ENCODE results near the gene SHISA6. TPM values are rescaled to one million over a fixed set of nuclear protein-coding genes. Genes with fewer than 3 reads are reported as not detected.

The SHISA6 gene
- total RNA-seq, 1 donor from 2014 or later, result not detected

DNA sequence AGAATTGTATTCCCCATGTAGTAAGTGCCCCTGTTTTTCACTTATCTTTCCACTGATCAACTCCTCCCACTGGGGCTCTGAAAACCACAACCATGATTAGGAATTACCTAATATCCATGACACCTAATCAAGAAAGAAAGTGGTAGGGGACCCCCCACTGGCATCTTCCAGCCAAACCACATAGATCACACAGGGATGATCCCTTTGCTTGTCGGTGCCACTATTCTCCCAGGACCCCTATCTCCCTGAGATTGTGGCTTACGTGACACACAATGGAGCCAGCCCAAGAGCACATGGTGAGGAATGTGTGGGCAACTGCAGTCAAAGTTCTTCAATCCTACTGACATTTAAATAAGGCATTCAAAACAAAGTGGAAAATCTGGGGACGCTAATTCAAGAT, 339.7 kb downstream of the SHISA6 start:
- Mint-ChIP-seq H3K27me3 (ENCODE audit: low read depth, unreplicated experiment) (no peaks in the 10 kb centered on the region), H3K9me3 (ENCODE audit: unreplicated experiment) (peaks cover 17% of the 10 kb centered on the region), H3K36me3 (ENCODE audit: low read depth, unreplicated experiment) (no peaks in the 10 kb centered on the region), H3K27ac (ENCODE audit: unreplicated experiment) (no peak overlapping the region), H3K4me3 (ENCODE audit: unreplicated experiment) (no peak overlapping the region), H3K4me1 (ENCODE audit: low read depth, unreplicated experiment) (no peaks in the 10 kb centered on the region)
- H3K36me3 ChIP-seq (ENCODE audit: insufficient read depth, low read length), result no peaks in the 10 kb centered on the region
- DNase-seq (ENCODE audit: low read depth) (no peak), FAIRE-seq (no peak)
- TF ChIP-seq EZH2 (IDR thresholded peaks at IDR 0.05; ENCODE audit: insufficient read depth, low read length) (no peak), CTCF (IDR thresholded peaks at IDR 0.05; ENCODE audit: insufficient read depth, low read depth, low read length) (no peak)
- H3K4me1 ChIP-seq (ENCODE audit: insufficient read depth, low read length), result no peaks in the 10 kb centered on the region
- H3K27me3 ChIP-seq (ENCODE audit: insufficient read depth, low read length), result no peaks in the 10 kb centered on the region
- no peaks in the 10 kb centered on the region for H4K20me1 ChIP-seq (ENCODE audit: insufficient read depth, low read length)
- no peak overlapping the region for H3K4me3 ChIP-seq (ENCODE audit: insufficient read depth, low read depth, low read length)
- no peak overlapping the region for H2AFZ ChIP-seq (ENCODE audit: low read depth, low read length)
- H3K9ac ChIP-seq (ENCODE audit: low read length), result no peak overlapping the region
- no peak overlapping the region for H3K4me2 ChIP-seq (ENCODE audit: low read length)
- H3K27ac ChIP-seq (ENCODE audit: low read depth, low read length), result no peak overlapping the region
- H3K79me2 ChIP-seq (ENCODE audit: insufficient read depth, low read length), result no peaks in the 10 kb centered on the region
- H3K9me3 ChIP-seq (ENCODE audit: insufficient read depth, low read depth, low read length), result peaks cover under 1% of the 10 kb centered on the region

- H3K9ac ChIP-seq (ENCODE audit: low read length), result no peak overlapping the region
- no peak overlapping the region for H3K4me3 ChIP-seq (ENCODE audit: insufficient read depth, low read depth, low read length)
- H3K36me3 Mint-ChIP-seq (ENCODE audit: low read depth, unreplicated experiment), result no peaks in the 10 kb centered on the region
- H3K9me3 Mint-ChIP-seq (ENCODE audit: unreplicated experiment), result peaks cover 17% of the 10 kb centered on the region
- H3K79me2 ChIP-seq (ENCODE audit: insufficient read depth, low read length), result no peaks in the 10 kb centered on the region
- H2AFZ ChIP-seq (ENCODE audit: low read depth, low read length), result no peak overlapping the region
- H3K4me1 Mint-ChIP-seq (ENCODE audit: low read depth, unreplicated experiment), result no peaks in the 10 kb centered on the region
- H3K27me3 Mint-ChIP-seq (ENCODE audit: low read depth, unreplicated experiment), result no peaks in the 10 kb centered on the region
- no peak overlapping the region for H3K27ac Mint-ChIP-seq (ENCODE audit: unreplicated experiment)
- no peaks in the 10 kb centered on the region for H3K9me3 ChIP-seq (ENCODE audit: insufficient read depth, low read depth, low read length)
- no peaks in the 10 kb centered on the region for H4K20me1 ChIP-seq (ENCODE audit: insufficient read depth, low read length)
- no peak overlapping the region for H3K27ac ChIP-seq (ENCODE audit: low read depth, low read length)
- DNase-seq (ENCODE audit: low read depth) (no peak), FAIRE-seq (no peak)
- TF ChIP-seq CTCF (IDR thresholded peaks at IDR 0.05; ENCODE audit: insufficient read depth, low read depth, low read length), result no peak
- no peak for TF ChIP-seq EZH2 (IDR thresholded peaks at IDR 0.05; ENCODE audit: insufficient read depth, low read length)
- no peak overlapping the region for H3K4me2 ChIP-seq (ENCODE audit: low read length)
- no peaks in the 10 kb centered on the region for H3K27me3 ChIP-seq (ENCODE audit: insufficient read depth, low read length)
- H3K36me3 ChIP-seq (ENCODE audit: insufficient read depth, low read length), result no peaks in the 10 kb centered on the region
- no peak overlapping the region for H3K4me3 Mint-ChIP-seq (ENCODE audit: unreplicated experiment)
- no peaks in the 10 kb centered on the region for H3K4me1 ChIP-seq (ENCODE audit: insufficient read depth, low read length)
Observed at GRCh38 chr17:11582217-11582616, 341.2 kb downstream of the SHISA6 start.

GRCh38 chr17:11583306-11583992, 342.4 kb downstream of the SHISA6 start:
- Histone ChIP-seq H3K4me1 (ENCODE audit: insufficient read depth, low read length) (no peaks in the 10 kb centered on the region), H3K27ac (ENCODE audit: low read depth, low read length) (no peak overlapping the region), H2AFZ (ENCODE audit: low read depth, low read length) (no peak overlapping the region), H3K4me2 (ENCODE audit: low read length) (no peak overlapping the region), H3K9me3 (ENCODE audit: insufficient read depth, low read depth, low read length) (no peaks in the 10 kb centered on the region), H3K36me3 (ENCODE audit: insufficient read depth, low read length) (no peaks in the 10 kb centered on the region), H3K9ac (ENCODE audit: low read length) (no peak overlapping the region), H3K4me3 (ENCODE audit: insufficient read depth, low read depth, low read length) (no peak overlapping the region), H3K79me2 (ENCODE audit: insufficient read depth, low read length) (no peaks in the 10 kb centered on the region), H4K20me1 (ENCODE audit: insufficient read depth, low read length) (no peaks in the 10 kb centered on the region), H3K27me3 (ENCODE audit: insufficient read depth, low read length) (no peaks in the 10 kb centered on the region)
- H3K36me3 Mint-ChIP-seq (ENCODE audit: low read depth, unreplicated experiment), result no peaks in the 10 kb centered on the region
- H3K4me3 Mint-ChIP-seq (ENCODE audit: unreplicated experiment), result no peak overlapping the region
- no peak overlapping the region for H3K27ac Mint-ChIP-seq (ENCODE audit: unreplicated experiment)
- DNase-seq (ENCODE audit: low read depth) (no peak), FAIRE-seq (no peak)
- H3K9me3 Mint-ChIP-seq (ENCODE audit: unreplicated experiment), result peaks cover 17% of the 10 kb centered on the region
- no peaks in the 10 kb centered on the region for H3K27me3 Mint-ChIP-seq (ENCODE audit: low read depth, unreplicated experiment)
- no peaks in the 10 kb centered on the region for H3K4me1 Mint-ChIP-seq (ENCODE audit: low read depth, unreplicated experiment)
- TF ChIP-seq CTCF (IDR thresholded peaks at IDR 0.05; ENCODE audit: insufficient read depth, low read depth, low read length) (no peak), EZH2 (IDR thresholded peaks at IDR 0.05; ENCODE audit: insufficient read depth, low read length) (no peak)

All from astrocyte (in vitro differentiated cells and primary cell).